T-helper 2 cell treated with Interferon-gamma antibody and Interleukin-4, amounts not matched to agents 100 ng/mL and 5 ng/mL, for 36 hours (primary cell): ENCODE measurements around the gene PSMB10. TPM values are rescaled to one million over a fixed set of nuclear protein-coding genes. Genes with fewer than 3 reads are reported as not detected.

Experiments used
- intact Hi-C: fragments of 100-400 bp; cut with micrococcal nuclease; formaldehyde crosslinking; loops from one replicate; pipeline ENCODE4 v1.15.1; 2023
- total RNA-seq: library from RNA; stranded (reverse); gene quantifications from 2 replicates; pipeline ENCODE4 v1.2.3, GENCODE V29; 2022

Gene PSMB10
- total RNA-seq, 1 donor from 2014 or later: 335 TPM

DNA sequence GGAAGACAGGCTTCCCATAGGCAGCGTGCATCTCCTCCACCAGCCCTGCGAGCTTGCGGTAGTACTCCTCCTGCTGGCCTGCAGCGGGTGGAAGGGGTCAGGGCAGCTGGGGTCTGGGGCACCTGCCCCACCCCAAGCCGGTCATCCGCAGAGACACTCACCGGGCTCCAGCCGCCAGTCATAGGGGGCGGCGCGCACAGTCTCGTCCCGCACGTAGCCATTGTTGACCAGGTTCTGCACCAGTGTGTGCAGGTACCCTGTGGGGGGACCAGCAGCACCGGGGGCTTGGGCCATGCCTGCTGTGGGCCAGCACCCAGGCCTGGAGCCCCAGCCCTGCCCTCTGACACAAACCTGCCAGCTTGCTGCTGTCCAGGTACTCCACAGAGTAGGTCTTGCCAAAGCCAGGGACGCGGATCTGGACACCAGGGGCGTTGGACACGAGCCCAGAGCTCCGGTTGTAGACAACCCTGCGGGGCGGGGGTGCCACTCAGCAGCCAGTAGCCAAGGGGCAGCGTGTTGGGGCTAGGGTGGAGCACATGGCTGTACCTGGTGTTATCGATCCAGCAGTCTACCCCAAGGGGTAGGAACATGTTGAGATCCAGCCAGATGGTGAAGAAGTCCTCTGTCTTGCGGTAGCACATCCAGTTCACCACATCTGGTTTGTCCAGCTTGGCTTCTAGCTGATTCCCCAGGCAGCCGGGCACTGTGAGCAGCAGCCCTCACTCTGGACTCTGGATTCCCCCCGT, 6.0 kb upstream of the PSMB10 start:
- intact Hi-C loops: no loop called here

DNA sequence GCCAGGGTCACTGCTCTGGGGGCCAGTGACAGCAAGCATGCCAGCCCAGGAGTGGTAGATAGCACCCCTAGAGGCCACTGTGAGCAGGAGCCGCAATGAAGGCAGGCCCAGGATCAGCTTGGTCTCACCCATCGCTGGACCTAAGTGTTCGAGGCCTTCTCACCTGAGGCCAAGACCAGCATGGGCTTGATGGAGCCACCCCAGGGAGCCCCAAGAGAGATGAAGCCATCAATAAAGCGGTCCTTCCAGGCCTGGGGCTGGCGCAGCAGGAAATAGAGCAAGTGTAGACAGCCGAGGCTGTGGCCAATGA, 5.5 kb upstream of the PSMB10 start:
- intact Hi-C loops: no loop called here

DNA sequence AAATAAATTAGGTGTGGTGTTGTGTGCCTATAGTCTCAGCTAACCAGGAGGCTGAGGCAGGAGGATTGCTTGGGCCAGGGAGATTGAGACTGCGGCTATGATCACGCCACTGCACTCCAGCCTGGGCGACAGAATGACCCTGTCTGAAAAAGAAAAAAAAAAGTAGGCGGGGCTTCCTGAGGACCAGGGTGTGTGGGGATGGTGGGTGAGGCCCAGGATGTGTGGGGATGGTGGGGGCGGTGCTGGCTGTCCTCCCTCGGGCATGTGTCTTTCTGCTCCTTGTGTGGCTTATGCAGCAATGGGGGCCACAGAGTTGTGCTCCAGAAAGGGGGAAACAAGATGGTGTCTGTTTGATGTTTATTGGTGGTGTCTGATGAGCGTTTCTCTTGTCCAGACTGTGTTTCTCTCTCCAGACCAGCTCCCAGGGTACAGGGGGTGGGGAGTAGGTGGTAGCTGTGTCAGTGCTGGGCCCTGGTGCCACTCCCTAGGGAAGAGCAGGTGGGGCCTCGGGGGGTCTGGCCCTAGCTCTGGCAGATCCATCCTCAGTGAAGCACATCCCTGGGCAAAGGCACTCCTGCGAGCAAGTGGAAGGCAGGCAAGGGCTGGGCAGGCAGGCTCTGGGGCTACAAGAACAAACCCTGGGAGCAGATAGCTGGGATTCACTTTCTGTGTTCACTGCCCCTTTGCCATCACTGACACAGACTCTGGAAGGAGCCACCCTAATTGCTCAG, 5.0 kb upstream of the PSMB10 start:
- intact Hi-C loops: no loop called here

DNA sequence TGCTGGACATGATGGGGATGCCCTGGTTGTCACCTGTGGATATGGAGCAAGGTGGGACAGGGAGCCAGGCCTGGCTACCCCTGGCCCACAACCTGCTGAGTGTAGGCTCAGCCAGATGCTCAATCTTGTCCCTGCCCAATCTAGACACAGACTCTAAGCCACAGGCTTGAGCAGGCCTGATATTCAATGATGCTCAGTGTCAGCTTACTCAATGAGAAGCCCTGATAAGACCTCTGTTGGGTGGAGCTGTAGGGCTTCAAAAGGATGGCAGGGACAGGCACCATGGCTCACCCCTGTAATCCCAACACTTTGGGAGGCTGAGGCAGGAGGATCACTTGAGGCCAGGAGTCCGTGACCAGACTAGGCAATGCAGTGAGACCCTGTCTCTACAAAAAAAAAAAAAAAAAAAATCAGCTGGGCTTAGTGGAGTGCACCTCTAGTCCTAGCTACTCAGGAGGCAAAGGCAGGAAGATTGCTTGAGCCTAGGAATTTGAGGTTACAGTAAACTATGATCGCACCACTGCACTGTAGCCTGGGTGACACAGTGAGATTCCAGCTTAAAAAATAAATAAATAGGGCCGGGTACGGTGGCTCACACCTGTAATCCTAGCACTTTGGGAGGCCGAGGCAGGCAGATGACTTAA, 3.9 kb upstream of the PSMB10 start:
- intact Hi-C loops: no loop called here

DNA sequence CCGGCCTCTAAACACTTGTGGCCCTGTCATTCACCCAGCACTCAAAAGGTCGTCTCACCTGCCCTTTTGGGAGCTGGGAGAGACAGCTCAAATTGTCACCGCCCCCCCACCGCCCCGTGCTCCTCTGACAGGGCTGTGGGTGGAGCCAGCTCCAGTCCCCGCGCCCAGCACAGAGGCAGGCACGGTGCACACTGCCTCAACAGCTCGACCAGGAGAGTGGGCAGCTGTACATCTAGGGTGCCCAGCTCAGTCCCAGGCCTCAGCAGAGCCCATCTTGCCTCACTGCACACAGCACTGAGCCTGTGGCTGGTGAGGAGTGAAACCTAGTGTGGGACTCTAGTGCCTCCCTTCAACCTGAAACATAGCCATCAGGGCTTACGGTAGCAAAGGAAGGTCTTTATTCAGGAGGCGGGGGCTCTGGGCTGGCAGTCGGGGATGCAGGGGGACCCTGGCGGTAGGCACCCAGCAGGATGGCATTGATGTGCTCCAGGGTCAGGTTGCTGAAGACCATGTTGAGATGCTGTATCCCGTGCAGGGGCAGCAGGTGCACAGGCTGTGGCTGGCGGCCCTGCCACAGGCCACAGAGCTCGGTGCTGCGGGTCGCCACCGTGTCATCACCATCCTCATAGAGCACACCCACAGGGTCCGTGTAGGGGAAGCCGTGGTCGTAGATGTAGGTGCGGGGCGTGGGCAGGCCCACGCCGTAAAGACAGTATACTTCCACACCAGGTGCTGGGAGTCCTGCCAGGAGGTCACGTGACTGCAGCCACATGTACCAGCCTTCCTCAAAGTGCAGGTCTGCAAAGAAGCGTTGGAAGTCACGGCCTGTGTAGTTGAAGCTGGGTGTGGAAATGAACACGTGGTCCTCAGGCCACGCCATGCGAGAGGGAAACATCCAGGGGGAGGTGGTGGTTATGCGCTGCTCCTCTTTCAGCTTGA, 3.1 kb upstream of the PSMB10 start:
- intact Hi-C loops: loop anchor here (5.0 kb wide), 1 partner anchor 377 kb away; the partner anchor contains the start of gene CTCF

DNA sequence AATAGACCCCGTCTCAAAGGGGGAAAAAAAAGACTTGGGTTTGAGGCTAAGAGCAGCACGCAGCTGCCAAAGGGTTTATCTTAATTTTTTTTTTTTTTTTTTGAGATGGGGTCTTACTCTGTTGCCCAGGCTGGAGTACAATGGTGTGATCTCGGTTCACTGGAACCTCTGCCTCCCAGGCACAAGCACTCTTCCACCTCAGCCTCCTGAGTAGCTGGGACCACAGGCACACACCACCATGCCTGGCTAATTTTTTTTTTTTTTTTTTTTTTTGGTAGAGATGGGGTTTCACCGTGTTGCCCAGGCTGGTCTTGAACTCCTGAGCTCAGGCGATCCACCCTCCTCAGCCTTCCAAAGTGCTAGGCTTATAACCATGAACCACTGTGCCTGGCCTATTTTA, 1.1 kb upstream of the PSMB10 start:
- intact Hi-C loops: loop anchor here (2.0 to 5.0 kb wide), 3 partner anchors 55 to 417 kb away; partner anchors contain the start of gene CTCF

DNA sequence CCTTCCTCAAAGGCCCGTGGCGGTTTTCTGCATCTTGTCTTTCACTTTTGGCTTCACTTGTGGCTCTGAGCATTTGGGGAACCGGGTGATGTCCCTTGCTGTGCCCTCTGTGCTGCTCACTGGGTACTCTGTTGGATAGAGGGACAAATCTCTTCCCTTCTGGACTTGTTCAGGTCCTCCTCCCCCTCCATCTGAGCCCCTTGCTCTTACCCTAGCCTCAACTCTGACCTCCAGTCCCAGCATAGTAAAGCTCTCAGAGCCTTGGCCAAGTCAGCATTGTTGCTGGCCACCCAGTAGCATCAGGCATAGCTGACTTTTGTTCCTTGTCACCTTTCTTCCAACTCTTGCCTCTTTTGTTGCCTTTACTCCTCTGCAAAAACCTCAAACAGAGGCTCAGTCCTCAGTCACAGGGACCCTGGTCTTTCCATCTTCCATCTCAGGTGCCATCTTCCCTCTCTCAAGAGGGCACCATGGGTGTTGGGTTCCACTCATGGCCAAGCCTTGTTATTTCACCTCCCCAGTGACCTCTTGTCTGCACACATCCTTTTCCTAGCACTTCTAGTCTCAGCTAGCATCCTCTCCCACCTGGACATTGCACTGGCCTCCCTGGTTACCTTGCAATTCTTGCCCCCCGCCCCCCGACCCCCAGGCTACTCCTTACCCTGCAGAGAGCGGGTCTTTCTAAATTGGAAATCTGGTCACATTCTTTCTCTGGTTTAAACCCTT, 393 bp upstream of the PSMB10 start:
- intact Hi-C loops: loop anchor here (1.0 to 5.0 kb wide), 8 partner anchors 31 to 416 kb away; partner anchors contain the start of genes ACD, CTCF, NUTF2 and PARD6A

DNA sequence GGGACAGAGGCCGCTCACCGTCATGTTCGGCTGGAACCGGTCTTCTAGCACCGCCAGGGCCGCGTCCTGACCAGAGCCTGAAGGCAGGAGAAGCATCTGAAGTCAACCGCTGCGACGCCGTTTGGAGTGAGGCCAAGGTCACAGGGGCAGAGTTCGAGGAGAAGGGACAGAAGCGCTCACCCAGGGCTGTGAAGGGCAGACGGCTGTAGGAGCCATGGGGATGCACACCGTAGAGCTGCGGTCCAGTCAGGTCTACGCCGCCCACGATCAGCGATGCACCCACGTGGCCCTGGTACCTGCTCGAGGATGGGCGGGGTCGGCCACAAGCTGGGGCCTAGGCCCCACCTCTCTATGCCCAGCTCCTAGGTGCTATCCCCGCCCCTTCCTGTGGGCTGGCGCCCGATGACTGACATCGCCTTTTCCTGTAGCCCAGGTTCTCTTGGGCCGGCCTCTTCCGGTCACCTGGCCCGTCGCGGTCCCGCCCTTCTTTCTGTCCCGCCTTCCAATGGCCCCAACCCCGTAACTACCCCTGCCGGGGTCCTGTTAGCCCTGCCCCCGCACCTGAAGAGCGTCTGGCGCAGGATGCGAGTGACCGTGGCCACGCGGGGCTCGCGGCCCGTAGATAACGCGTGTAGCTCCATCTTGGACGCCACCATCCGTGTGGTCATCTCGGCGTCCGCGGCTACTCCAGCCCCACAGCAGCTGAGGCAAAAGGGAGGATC, 1.1 kb downstream of the PSMB10 start:
- intact Hi-C loops: loop anchor here (1.0 to 5.0 kb wide), 13 partner anchors 33 to 454 kb away; partner anchors contain the start of genes ACD, ATP6V0D1, CTCF and NFATC3

DNA sequence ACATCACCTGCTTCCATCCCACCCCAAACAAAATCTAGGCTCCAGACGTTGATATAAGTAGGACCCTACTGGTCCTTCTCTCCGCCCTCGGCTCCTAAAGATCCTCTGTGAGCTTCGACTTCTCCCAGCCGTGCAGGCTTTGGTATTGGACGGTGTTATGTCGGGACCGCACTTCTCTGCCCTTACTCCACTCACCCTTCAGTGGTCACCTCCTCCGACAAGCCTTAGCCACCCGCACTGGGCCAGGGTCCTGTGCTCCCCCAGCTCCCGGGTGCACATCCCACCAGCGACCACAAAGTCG, 1.6 kb downstream of the PSMB10 start:
- intact Hi-C loops: loop anchor here (1.0 to 5.0 kb wide), 6 partner anchors 42 to 454 kb away; partner anchors contain the start of genes ATP6V0D1, CTCF, NFATC3 and PSKH1

DNA sequence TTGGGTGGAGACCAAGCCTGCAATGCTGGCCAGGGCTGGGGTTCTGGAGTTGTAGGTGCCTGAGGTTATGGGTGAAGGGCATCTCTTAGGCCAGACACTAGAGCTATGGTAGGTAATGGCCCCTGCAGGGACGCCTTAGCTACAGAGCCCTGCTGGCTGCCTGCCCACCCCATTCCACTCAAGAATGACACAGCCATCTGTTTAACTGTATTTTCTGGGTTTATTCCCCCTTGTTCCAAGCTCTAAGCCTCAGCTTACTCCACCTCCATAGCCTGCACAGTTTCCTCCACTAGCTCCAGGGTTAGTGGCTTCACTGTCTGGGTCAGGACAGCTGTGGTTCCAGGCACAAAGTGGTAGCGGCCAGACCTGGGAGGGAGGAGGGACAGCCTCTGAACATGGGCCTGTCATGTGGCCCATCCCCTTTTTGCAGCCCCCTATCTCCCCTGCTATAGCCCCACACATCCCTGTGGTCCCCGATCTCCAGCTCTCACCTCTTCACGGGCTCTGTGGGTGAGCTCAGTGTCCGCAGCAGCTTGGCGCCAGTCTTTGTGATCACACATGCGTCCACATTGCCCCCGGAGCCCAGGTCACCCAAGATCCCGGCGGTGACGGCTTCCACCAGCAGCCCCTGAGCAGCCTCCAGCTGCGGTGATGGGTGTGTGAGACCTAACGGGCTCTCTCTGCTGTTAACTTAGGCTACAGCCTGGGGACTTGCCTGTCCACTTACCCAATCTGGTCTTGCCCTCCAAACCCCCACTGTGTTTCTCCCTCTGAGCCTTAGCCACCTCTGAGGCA, 2.1 kb downstream of the PSMB10 start:
- intact Hi-C loops: loop anchor here (1.0 to 5.0 kb wide), 6 partner anchors 41 to 453 kb away; partner anchors contain the start of genes ATP6V0D1, CTCF, NFATC3 and PSKH1

DNA sequence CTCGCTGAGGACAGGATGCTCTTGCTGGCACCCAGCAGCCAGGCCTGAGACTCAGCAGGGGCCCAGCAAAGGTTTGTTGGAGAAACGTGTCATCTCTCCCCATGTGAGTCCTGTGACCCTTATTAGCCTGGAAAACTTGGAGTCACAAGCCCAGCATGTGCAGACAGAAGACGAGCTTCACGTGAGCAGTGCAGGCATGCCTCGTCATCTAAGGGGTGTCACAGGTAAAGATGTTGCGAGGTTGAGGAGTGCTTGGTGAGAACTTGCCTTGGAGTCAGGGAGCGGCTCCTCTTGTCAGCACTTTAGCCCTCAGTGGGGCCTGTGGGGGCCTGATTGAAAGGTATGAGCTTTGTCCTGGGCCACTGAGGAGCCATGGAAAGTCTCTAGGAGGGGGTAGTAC, 2.8 kb downstream of the PSMB10 start:
- intact Hi-C loops: loop anchor here (2.0 kb wide), 1 partner anchor 127 kb away; the partner anchor contains the start of genes RANBP10 and TSNAXIP1

DNA sequence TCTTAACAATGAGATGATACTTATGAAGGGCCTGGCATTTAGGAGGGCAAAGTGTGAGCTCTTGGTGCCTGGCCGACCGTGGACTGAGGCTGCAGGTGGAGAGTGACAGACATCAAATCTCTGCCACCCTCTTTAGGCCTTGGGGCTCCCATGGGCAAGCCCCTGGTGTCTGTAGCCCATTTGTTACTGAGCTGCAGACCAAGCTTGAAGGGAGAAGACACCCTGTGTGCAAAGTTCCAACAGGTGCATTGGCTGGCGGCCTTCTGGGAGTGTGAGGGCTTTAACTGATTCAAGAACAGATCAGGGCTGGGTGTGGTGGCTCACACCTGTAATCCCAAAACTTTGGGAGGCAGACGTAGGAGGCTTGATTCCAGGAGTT, 4.2 kb downstream of the PSMB10 start:
- intact Hi-C loops: no loop called here

DNA sequence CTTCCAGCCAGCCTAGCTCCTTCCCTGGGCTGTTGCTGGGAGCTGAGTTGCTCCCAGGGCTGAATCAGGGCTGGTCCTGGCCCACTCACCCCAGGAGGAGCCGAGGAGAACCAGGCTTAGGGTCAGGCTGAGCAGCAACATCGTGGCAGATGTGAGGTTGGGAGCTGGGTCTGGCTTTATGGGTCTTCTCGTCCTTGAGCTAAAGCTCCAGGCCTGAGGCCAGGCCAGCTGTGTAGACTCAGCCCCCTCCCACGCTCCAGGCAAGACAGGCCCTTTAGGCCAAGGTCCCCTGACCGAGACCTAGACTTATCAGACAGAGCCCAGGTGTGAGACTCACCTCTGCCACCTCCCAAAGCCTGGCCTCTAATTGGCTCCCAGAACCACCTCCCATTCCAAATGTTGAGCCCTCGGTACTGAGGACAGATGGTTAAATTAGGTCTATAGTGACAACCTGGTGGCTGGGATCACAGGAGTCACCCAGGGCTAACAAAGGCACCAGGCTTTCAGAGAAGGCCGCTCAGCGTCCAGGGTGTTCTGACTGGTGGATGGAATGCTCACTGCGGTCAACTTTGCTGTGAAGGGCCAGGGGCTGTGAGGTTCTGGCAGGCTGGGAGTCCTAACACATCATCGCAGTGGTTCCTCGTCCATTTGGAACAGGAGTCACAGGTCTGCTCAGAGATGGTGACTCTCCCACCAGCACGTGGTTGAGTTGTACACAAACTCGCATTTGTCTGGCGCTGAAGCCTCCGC, 4.8 kb downstream of the PSMB10 start, which contains the start of gene CTRL:
Gene CTRL (minus strand): TSS at position 151 of the 750 bp plus-strand sequence. CDS start 10 bp downstream, at position 141.
- intact Hi-C loops: no loop called here

DNA sequence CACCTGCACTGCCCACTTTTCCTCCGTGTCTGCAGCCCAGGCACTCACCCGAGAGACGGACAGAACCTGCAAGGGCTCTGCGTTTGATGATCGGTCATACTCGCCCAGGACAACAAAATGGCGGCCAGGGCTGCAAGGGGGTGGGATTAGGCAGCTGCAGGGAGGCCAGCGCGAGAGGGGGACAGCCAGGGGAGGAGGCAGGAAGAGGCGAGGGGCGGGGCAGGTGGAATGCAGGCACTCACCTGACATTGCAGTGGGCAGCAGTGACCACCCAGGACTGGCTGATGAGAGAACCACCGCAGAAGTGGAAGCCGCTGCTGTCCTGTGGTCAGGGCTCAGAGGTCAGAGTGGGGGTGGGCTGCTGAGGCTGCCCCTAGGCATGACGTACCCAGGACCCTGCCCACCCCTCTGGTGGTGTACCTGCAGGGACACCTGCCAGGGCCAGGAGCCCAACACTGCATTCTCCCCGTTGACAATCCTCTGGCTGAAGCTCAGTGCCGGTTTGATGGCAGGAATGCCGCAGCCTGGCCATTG, 5.9 kb downstream of the PSMB10 start:
- intact Hi-C loops: no loop called here

DNA sequence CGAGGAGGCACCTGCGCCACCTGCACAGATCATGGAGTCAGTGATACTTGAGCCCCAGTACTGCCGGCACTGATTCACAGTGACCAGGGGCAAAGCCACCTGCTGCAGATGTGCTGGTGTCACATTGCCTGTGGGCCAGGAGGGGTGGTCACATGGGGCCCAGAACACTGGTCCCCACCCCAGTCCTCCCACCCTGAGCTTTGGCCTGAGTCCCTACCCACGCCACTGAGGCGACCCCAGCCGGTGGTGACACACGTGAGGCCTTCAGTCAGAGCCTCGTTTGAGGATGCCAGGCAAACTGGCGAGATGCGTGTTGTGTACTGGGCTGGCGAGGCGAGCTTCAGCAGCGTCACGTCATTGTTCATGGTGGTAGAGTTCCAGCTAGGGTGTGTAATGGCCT, 6.5 kb downstream of the PSMB10 start:
- intact Hi-C loops: no loop called here

DNA sequence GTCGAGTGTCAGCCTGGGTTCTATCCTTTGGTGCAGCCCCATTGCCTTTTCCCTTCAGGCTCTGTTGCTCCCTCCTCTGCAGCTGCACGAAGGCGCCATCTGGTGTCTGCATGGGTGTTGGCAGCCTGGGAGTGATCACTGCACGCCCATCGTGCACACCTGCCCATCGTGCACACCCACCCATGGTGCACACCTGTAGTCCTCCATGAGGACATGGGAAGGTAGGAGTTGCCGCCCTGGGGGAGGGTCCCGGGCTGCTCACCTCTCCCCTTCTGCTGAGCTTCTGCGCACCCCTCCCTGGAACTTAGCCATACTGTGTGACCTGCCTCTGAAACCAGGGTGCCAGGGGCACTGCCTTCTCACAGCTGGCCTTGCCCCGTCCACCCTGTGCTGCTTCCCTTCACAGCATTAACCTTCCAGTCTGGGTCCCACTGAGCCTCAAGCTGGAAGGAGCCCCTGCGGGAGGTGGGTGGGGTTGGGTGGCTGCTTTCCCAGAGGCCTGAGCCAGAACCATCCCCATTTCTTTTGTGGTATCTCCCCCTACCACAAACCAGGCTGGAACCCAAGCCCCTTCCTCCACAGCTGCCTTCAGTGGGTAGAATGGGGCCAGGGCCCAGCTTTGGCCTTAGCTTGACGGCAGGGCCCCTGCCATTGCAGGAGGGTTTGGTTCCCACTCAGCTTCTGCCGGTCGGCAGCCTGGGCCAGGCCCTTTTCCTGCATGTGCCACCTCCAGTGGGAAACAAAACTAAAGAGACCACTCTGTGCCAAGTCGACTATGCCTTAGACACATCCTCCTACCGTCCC, 7.9 kb downstream of the PSMB10 start:
- intact Hi-C loops: loop anchor here (1.0 kb wide), 3 partner anchors 45 to 256 kb away; no protein-coding TSS in a partner anchor

DNA sequence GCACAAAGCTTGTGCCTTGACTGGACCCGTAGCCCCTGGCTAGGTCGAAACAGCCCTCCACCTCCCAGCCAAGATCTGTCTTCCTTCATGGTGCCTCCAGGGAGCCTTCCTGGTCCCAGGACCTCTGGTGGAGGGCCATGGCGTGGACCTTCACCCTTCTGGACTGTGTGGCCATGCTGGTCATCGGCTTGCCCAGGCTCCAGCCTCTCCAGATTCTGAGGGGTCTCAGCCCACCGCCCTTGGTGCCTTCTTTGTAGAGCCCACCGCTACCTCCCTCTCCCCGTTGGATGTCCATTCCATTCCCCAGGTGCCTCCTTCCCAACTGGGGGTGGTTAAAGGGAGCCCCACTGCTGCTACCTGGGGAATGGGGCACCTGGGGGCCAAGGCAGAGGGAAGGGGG, 8.5 kb downstream of the PSMB10 start:
- intact Hi-C loops: loop anchor here (1.0 kb wide), 3 partner anchors 45 to 256 kb away; no protein-coding TSS in a partner anchor
